ENCODE measurements around the gene CASTOR1.

Gene CASTOR1

DNA sequence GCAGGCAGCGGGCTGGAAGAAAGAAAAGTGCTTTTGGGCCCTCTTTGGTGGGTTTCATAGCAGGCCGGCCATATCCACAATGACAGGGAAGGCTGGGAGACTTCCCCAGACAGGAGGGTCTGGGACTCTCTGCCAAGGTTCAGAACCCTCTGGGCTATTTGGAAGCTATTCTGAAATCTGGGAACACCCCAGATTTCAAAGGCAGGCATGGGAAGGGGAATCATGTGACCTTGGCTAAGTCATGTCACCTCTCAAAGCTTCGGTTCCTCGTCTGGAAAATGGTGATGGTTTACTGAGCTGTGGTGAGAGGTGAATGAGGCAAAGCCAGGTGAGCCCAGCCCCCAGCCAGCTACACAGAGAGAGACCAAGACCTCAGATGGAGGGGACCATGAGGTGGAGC is 4.6 kb downstream of the CASTOR1 start:
- TF ChIP-seq JUND (IDR thresholded peaks at IDR 0.05; ENCODE audit: low read depth) = no peak
- in situ Hi-C loops (cut with HindIII; ENCODE audit: low pct_unique_long_range_greater_than_20kb, low sequenced_read_pairs) = no loop called here
- DNase-seq (ENCODE audit: low read depth in 1 of 2, low spot score in 1 of 2) = no peak

DNA sequence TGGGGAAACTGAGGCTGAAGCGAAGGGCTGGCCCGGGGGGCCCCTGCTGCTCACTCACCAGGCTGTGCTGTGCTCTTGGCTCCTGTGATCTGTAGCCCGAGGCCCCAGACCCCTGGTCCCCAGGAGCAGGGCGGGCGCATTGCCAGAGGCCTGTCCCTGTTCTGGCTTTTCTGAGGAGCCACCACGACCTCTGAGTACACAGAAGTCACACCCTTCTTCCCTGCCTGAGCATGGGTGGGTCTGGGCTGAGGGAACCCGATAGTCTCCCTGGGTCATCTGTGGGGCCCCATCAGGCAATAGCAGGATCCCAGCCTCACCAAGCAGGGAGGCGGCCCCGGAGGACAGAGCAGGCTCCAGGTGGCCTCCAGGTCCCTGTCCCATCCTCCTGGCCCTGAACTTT is 5.1 kb downstream of the CASTOR1 start:
- in situ Hi-C loops (cut with HindIII; ENCODE audit: low pct_unique_long_range_greater_than_20kb, low sequenced_read_pairs) = no loop called here

GRCh38 chr22:30283342-30283741 is 6.0 kb downstream of the CASTOR1 start:
- DNase-seq (ENCODE audit: low read depth in 1 of 2, low spot score in 1 of 2) = no peak
- TF ChIP-seq JUND (IDR thresholded peaks at IDR 0.05; ENCODE audit: low read depth) = no peak
- in situ Hi-C loops (cut with HindIII; ENCODE audit: low pct_unique_long_range_greater_than_20kb, low sequenced_read_pairs) = no loop called here

More for the DNA sequence above, 5.1 kb downstream of the CASTOR1 start:
- DNase-seq (ENCODE audit: low read depth in 1 of 2, low spot score in 1 of 2) = no peak
- TF ChIP-seq JUND (IDR thresholded peaks at IDR 0.05; ENCODE audit: low read depth) = no peak

DNA sequence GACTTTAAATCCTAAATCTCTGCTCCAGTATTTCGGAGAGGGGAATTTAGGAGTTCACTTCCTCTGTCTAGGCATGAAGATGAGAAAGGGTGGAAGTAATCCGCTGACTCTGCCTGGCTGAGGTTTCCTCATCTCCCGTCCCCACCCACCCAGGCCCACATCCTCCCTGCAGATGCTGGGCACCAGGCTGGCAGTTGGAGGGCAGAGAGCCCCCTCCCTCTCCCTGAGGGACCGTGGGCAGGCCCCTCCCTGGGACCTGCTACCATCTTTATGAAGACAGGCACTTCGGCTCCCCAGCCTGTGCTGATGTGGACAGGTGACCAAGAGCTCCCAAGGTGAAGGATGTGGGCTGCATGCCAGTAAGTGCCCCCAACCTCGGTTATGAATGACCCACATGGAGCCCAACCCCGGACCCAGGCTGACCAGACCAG is 6.7 kb downstream of the CASTOR1 start:
- no peak for DNase-seq (ENCODE audit: low read depth in 1 of 2, low spot score in 1 of 2)
- in situ Hi-C loops (cut with HindIII; ENCODE audit: low pct_unique_long_range_greater_than_20kb, low sequenced_read_pairs) = no loop called here
- no peak for TF ChIP-seq JUND (IDR thresholded peaks at IDR 0.05; ENCODE audit: low read depth)

DNA sequence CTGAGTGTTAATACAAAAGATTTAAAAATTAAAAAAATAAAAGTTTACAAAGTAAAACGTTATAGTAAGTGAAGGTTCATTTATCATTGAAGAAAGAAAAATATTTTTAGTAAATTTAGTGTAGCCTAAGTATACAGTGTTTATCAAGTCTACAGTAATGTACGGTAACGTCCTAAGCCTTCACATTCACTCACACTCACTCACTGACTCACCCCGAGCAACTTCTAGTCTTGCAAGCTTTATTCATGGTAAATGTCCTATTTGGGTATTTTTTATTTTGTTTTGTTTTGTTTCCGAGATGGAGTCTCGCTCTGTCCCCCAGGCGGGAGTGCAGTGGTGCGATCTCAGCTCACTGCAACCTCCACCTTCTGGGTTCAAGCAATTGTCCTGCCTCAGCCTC is 8.8 kb downstream of the CASTOR1 start:
- DNase-seq (ENCODE audit: low read depth in 1 of 2, low spot score in 1 of 2) = no peak
- in situ Hi-C loops (cut with HindIII; ENCODE audit: low pct_unique_long_range_greater_than_20kb, low sequenced_read_pairs) = no loop called here
- no peak for TF ChIP-seq JUND (IDR thresholded peaks at IDR 0.05; ENCODE audit: low read depth)

GRCh38 chr22:30279932-30280331 is 9.4 kb downstream of the CASTOR1 start:
- no peak for DNase-seq (ENCODE audit: low read depth in 1 of 2, low spot score in 1 of 2)
- in situ Hi-C loops (cut with HindIII; ENCODE audit: low pct_unique_long_range_greater_than_20kb, low sequenced_read_pairs) = no loop called here
- no peak for TF ChIP-seq JUND (IDR thresholded peaks at IDR 0.05; ENCODE audit: low read depth)

GRCh38 chr22:30279046-30279788 is 10.1 kb downstream of the CASTOR1 start:
- in situ Hi-C loops (cut with HindIII; ENCODE audit: low pct_unique_long_range_greater_than_20kb, low sequenced_read_pairs) = no loop called here
- TF ChIP-seq JUND (IDR thresholded peaks at IDR 0.05; ENCODE audit: low read depth) = no peak

GRCh38 chr22:30277547-30278344 is 11.6 kb downstream of the CASTOR1 start:
- DNase-seq (ENCODE audit: low read depth in 1 of 2, low spot score in 1 of 2) = no peak
- in situ Hi-C loops (cut with HindIII; ENCODE audit: low pct_unique_long_range_greater_than_20kb, low sequenced_read_pairs) = no loop called here
- TF ChIP-seq JUND (IDR thresholded peaks at IDR 0.05; ENCODE audit: low read depth) = no peak

More at GRCh38 chr22:30279046-30279788, 10.1 kb downstream of the CASTOR1 start:
- DNase-seq (ENCODE audit: low read depth in 1 of 2, low spot score in 1 of 2) = no peak

- no peak for DNase-seq (ENCODE audit: low read depth in 1 of 2, low spot score in 1 of 2)
- TF ChIP-seq JUND (IDR thresholded peaks at IDR 0.05; ENCODE audit: low read depth) = no peak
- in situ Hi-C loops (cut with HindIII; ENCODE audit: low pct_unique_long_range_greater_than_20kb, low sequenced_read_pairs) = no loop called here
Measured at GRCh38 chr22:30276039-30276438, 13.3 kb downstream of the CASTOR1 start.

DNA sequence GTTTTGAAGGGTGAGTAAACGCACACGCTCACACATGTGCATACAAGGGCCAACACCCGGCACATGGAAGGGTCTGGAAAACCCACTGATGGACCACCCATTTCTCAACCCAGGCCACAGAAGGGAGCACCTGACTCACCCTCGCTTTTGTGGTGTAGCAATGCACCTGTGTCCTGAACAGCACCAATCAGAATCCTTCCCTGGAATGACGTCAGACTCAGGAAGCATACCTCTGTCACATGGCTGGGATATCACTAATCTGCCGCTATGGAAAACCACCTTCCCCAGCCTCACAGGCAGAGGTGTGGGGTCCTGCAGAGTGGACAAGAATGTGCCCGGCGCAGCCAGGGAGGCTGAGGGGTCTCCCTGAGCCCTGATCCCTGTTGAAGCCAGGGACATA is 13.7 kb downstream of the CASTOR1 start:
- in situ Hi-C loops (cut with HindIII; ENCODE audit: low pct_unique_long_range_greater_than_20kb, low sequenced_read_pairs) = no loop called here
- TF ChIP-seq JUND (IDR thresholded peaks at IDR 0.05; ENCODE audit: low read depth) = no peak
- no peak for DNase-seq (ENCODE audit: low read depth in 1 of 2, low spot score in 1 of 2)

DNA sequence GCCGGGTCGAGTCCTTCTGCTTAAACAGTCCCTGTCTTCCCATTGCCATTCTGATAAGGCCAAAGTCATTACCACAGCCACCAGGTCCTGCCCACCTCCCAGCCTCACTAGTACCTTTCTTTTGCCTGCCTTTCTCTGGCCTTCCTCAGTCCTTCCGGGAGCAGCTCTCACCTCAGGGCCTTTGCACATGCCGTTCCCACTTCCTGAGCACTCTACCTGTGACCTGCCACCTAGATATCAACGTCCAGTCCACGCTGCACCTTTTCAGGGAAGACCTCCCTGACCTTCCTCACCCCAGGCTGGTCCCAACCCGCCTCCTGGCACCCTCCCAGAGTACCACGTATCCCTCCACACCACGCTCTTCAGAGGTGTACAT is 14.9 kb downstream of the CASTOR1 start:
- no peak for TF ChIP-seq JUND (IDR thresholded peaks at IDR 0.05; ENCODE audit: low read depth)
- in situ Hi-C loops (cut with HindIII; ENCODE audit: low pct_unique_long_range_greater_than_20kb, low sequenced_read_pairs) = no loop called here

GRCh38 chr22:30273711-30274436 is 15.4 kb downstream of the CASTOR1 start:
- in situ Hi-C loops (cut with HindIII; ENCODE audit: low pct_unique_long_range_greater_than_20kb, low sequenced_read_pairs) = no loop called here
- DNase-seq (ENCODE audit: low read depth in 1 of 2, low spot score in 1 of 2) = no peak
- no peak for TF ChIP-seq JUND (IDR thresholded peaks at IDR 0.05; ENCODE audit: low read depth)

More for the DNA sequence above, 14.9 kb downstream of the CASTOR1 start:
- DNase-seq (ENCODE audit: low read depth in 1 of 2, low spot score in 1 of 2) = no peak
